Subcutaneous adipose tissue (tissue), 4 donors: Measurements from ENCODE around the gene MLH1. TPM values are rescaled to one million over a fixed set of nuclear protein-coding genes. Genes with fewer than 3 reads are reported as not detected.

Source experiments
- total RNA-seq, 4 donors: library from RNA; depleted of rRNA; stranded (reverse); fragments of >200 nt; gene quantifications; one replicate each; pipeline ENCODE4 v1.1.0, GENCODE V29; 2016
- TF ChIP-seq, protein P1 (sequence below): fragments of 450-650 bp; IDR thresholded peaks from one replicate; pipeline ENCODE4 v1.5.1; 2016; ENCODE audit warnings: low read depth, mild to moderate bottlenecking, control low read depth, antibody characterized with exemption, moderate library complexity

MLH1 gene
- total RNA-seq, 4 donors from 2014 or later, result 25.0 to 46.1 (median 33.3) TPM

- TF ChIP-seq, protein P1, sequence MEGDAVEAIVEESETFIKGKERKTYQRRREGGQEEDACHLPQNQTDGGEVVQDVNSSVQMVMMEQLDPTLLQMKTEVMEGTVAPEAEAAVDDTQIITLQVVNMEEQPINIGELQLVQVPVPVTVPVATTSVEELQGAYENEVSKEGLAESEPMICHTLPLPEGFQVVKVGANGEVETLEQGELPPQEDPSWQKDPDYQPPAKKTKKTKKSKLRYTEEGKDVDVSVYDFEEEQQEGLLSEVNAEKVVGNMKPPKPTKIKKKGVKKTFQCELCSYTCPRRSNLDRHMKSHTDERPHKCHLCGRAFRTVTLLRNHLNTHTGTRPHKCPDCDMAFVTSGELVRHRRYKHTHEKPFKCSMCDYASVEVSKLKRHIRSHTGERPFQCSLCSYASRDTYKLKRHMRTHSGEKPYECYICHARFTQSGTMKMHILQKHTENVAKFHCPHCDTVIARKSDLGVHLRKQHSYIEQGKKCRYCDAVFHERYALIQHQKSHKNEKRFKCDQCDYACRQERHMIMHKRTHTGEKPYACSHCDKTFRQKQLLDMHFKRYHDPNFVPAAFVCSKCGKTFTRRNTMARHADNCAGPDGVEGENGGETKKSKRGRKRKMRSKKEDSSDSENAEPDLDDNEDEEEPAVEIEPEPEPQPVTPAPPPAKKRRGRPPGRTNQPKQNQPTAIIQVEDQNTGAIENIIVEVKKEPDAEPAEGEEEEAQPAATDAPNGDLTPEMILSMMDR, result no peak
These were observed 63.5 kb downstream of the MLH1 start for GRCh38 chr3:37056826-37057225.

- TF ChIP-seq, protein P1, result no peak
These were observed 64.8 kb downstream of the MLH1 start for GRCh38 chr3:37058117-37058516.

- TF ChIP-seq, protein P1, result no peak
These were observed 71.4 kb downstream of the MLH1 start for GRCh38 chr3:37064747-37065146.

GRCh38 chr3:37067577-37067976 lies 74.3 kb downstream of the MLH1 start:
- TF ChIP-seq, protein P1, result no peak

DNA sequence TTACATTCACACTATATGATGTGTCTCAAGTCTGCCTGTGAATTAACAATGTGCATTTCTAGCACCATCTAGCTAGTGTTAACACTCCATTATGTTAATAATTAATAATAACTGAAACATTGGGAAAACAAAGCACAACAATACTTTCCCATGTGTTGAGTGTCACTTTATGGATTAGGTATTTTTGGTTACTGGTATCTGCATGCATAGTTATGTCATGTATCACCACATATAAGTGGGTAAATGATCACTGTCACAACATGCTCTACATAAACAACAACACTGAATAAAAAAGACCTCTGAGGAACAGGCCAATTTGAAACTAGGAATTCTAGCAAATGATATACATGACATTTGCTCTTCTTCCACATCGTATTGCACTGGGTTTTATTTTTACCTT lies 74.7 kb downstream of the MLH1 start:
- TF ChIP-seq, protein P1, result no peak

DNA sequence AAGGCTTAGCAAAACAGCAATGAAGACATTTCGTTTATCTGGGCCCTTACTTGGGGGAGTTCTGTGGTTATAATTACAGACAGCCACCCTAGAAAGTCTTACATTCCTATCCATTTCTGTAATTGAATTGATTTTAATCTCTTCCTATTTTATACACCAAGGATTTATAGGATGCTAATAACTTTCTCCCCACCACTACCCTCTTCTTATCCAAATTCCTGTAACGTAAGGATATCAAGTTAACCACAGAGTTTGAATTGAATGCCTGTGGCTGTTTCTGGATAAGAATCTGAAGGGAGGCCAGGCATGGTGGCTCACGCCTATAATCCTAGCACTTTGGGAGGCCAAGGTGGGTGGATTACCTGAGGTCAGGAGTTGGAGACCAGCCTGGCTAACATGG lies 78.6 kb downstream of the MLH1 start:
- TF ChIP-seq, protein P1, result no peak

GRCh38 chr3:37072892-37073291 lies 79.6 kb downstream of the MLH1 start:
- TF ChIP-seq, protein P1, result no peak
